Common myeloid progenitor, CD34-positive (primary cell): ENCODE data around the gene ZBTB9. TPM values are rescaled to one million over a fixed set of nuclear protein-coding genes. Genes with fewer than 3 reads are reported as not detected.

Experiments
- CTCF ChIA-PET: fragments of 350-600 bp; sonication (Branson Sonifier 250); formaldehyde crosslinking; loops from one replicate; lab custom pipeline; 2021; ENCODE audit warnings: antibody characterized with exemption; lab: Charles Lee
- POLR2A ChIA-PET: fragments of 350-600 bp; sonication (Branson Sonifier 250); formaldehyde crosslinking; loops from one replicate; lab custom pipeline; 2021; ENCODE audit warnings: antibody characterized with exemption; lab: Charles Lee
- DNase-seq, 3 donors: peaks; one replicate each; pipeline versions ENCODE4 v3.0.0 to v3.0.0-alpha.2; 2013
- H3K27ac ChIP-seq, 2 experiments: 1 replicate in 1 of 2; 2 replicates in 1 of 2; pipeline ENCODE4 v1.7.0; 2013; ENCODE audit warnings: inconsistent platforms in 2 of 2, low read length in 2 of 2, mild to moderate bottlenecking in 2 of 2, low read depth in 1 of 2, moderate library complexity in 1 of 2; ENCODE audit not compliant: severe bottlenecking in 2 of 2, insufficient read depth in 1 of 2, poor library complexity in 1 of 2
- H3K27me3 ChIP-seq, 5 experiments: replicated peaks in 2 of 5; 1 replicate in 3 of 5; 2 replicates in 2 of 5; pipeline versions ENCODE4 v1.6.1 to v1.7.0; 2013; ENCODE audit warnings: low read length in 4 of 5, mild to moderate bottlenecking in 2 of 5, moderate library complexity in 2 of 5, inconsistent platforms in 1 of 5; ENCODE audit not compliant: insufficient read depth in 5 of 5, control insufficient read depth in 4 of 5
- H3K36me3 ChIP-seq, 4 experiments: 1 replicate in 2 of 4; 2 replicates in 2 of 4; pipeline versions ENCODE4 v1.6.1 to v1.7.0; 2013; ENCODE audit warnings: low read length in 3 of 4, control low read depth in 1 of 4, mild to moderate bottlenecking in 1 of 4; ENCODE audit not compliant: control insufficient read depth in 4 of 4, insufficient read depth in 4 of 4
- H3K4me1 ChIP-seq, 4 experiments: 1 replicate in 3 of 4; 2 replicates in 1 of 4; pipeline versions ENCODE4 v1.6.1 to v1.7.1; 2013; ENCODE audit warnings: low read length in 3 of 4, mild to moderate bottlenecking in 3 of 4, control low read depth in 1 of 4, inconsistent platforms in 1 of 4, moderate library complexity in 1 of 4; ENCODE audit not compliant: control insufficient read depth in 4 of 4, insufficient read depth in 4 of 4; ENCODE audit errors: control extremely low read depth in 1 of 4
- H3K4me3 ChIP-seq, 7 experiments: 1 replicate in 4 of 7; 2 replicates in 3 of 7; pipeline versions ENCODE4 v1.5.1 to v1.7.0; 2013; ENCODE audit warnings: mild to moderate bottlenecking in 7 of 7, low read length in 6 of 7, moderate library complexity in 6 of 7, inconsistent platforms in 2 of 7, low read depth in 2 of 7, control low read depth in 1 of 7; ENCODE audit not compliant: insufficient read depth in 4 of 7, control insufficient read depth in 1 of 7; ENCODE audit errors: extremely low read depth in 1 of 7
- H3K9me3 ChIP-seq, 5 experiments: 1 replicate in 4 of 5; 2 replicates in 1 of 5; pipeline versions ENCODE4 v1.6.1 to v1.7.1; 2013; ENCODE audit warnings: low read length in 4 of 5, mild to moderate bottlenecking in 2 of 5, inconsistent platforms in 1 of 5, low read depth in 1 of 5, moderate library complexity in 1 of 5; ENCODE audit not compliant: control insufficient read depth in 4 of 5, insufficient read depth in 2 of 5; ENCODE audit errors: control extremely low read depth in 1 of 5
- WGBS: methylation state at CpG from one replicate; pipeline ENCODE4 v1.1.5; 2013; ENCODE audit not compliant: insufficient coverage; 5-methylcytosine and 5-hydroxymethylcytosine counted together
- polyA plus RNA-seq: library from polyadenylated mRNA; unstranded; fragments of 120-200 nt; gene quantifications from one replicate; pipeline ENCODE4 v1.2.1, GENCODE V29; 2013

Gene ZBTB9
- 1.9 TPM for polyA plus RNA-seq

GRCh38 chr6:33454009-33454946, at the start of gene ZBTB9:
TSS of gene ZBTB9 (plus strand) at chr6:33454576. CDS start at chr6:33455101, 525 bp downstream.
- POLR2A ChIA-PET, result no interaction called here
- H3K4me1 ChIP-seq, result peaks cover 5 to 24% (median 20%) of the 10 kb centered on the region in 4 experiments
- 0% methylated on average over 46 of the region's 65 CpGs for WGBS

GRCh38 chr6:33404884-33405283, 49.5 kb upstream of the ZBTB9 start:
- peaks cover 6 to 56% (median 31%) of the 10 kb centered on the region in 4 experiments for H3K36me3 ChIP-seq
- no peaks in the 10 kb centered on the region for H3K9me3 ChIP-seq
- no peak overlapping the region for H3K4me3 ChIP-seq
- no peak overlapping the region for H3K27ac ChIP-seq
- ChIA-PET POLR2A (no interaction called here), CTCF (interaction anchor here (1.0 to 2.1 kb wide), 4 partner anchors 10 to 125 kb away, joined by 3 to 10 read pairs (median 4); no protein-coding TSS in a partner anchor)
- peaks cover 0 to 10% (median 6%) of the 10 kb centered on the region in 4 experiments for H3K4me1 ChIP-seq
- 98% methylated on average over 17 of the region's 17 CpGs for WGBS
- H3K27me3 ChIP-seq, result no peaks in the 10 kb centered on the region
- DNase-seq, result no peak

More at GRCh38 chr6:33454009-33454946, at the start of gene ZBTB9:
- Histone ChIP-seq H3K36me3 (peaks cover 2 to 28% (median 12%) of the 10 kb centered on the region in 4 experiments), H3K27me3 (no peaks in the 10 kb centered on the region), H3K27ac (peak within 1 kb of the TSS; percentile 50 to 86), H3K9me3 (no peaks in the 10 kb centered on the region), H3K4me3 (peak within 1 kb of the TSS; percentile 80 to 96 (median 90))
- CTCF ChIA-PET, result interaction anchor here (0.7 to 1.4 kb wide), 4 partner anchors 17 to 125 kb away, joined by 3 to 5 read pairs (median 3); partner anchors contain the start of gene CUTA
- peak; percentile 89 to 95 (median 95) for DNase-seq

- Histone ChIP-seq H3K27ac (no peak overlapping the region), H3K4me1 (peaks cover 0 to 11% (median 7%) of the 10 kb centered on the region in 4 experiments), H3K36me3 (peaks cover 6 to 56% (median 31%) of the 10 kb centered on the region in 4 experiments), H3K27me3 (no peaks in the 10 kb centered on the region), H3K4me3 (no peak overlapping the region), H3K9me3 (no peaks in the 10 kb centered on the region)
- ChIA-PET CTCF (interaction anchor here (1.0 to 2.1 kb wide), 7 partner anchors 10 to 126 kb away, joined by 3 to 10 read pairs (median 4); no protein-coding TSS in a partner anchor), POLR2A (no interaction called here)
- no peak for DNase-seq
- 90% methylated on average over 15 of the region's 15 CpGs for WGBS
Observed at GRCh38 chr6:33405386-33405940, 48.9 kb upstream of the ZBTB9 start.

GRCh38 chr6:33406126-33406525, 48.2 kb upstream of the ZBTB9 start:
- ChIA-PET CTCF (interaction anchor here (1.0 to 1.7 kb wide), 5 partner anchors 15 to 126 kb away, joined by 3 to 4 read pairs (median 4); no protein-coding TSS in a partner anchor), POLR2A (no interaction called here)
- Histone ChIP-seq H3K4me1 (peaks cover 0 to 11% (median 7%) of the 10 kb centered on the region in 4 experiments), H3K9me3 (no peaks in the 10 kb centered on the region), H3K4me3 (no peak overlapping the region), H3K36me3 (peaks cover 6 to 56% (median 31%) of the 10 kb centered on the region in 4 experiments), H3K27me3 (no peaks in the 10 kb centered on the region), H3K27ac (no peak overlapping the region)
- DNase-seq, result no peak
- 99% methylated on average over 13 of the region's 17 CpGs for WGBS

- peak overlapping the region in 1 of 2 experiments; percentile 7 for H3K27ac ChIP-seq
- H3K36me3 ChIP-seq, result peaks cover 6 to 54% (median 31%) of the 10 kb centered on the region in 4 experiments
- WGBS, result 89% methylated on average over 4 of the region's 5 CpGs
- no peaks in the 10 kb centered on the region for H3K9me3 ChIP-seq
- peaks cover 4 to 22% (median 15%) of the 10 kb centered on the region in 4 experiments for H3K4me1 ChIP-seq
- ChIA-PET POLR2A (interaction anchor here (0.6 kb wide), 1 partner anchor 40 kb away, joined by 4 read pairs; no protein-coding TSS in a partner anchor), CTCF (interaction anchor here (0.5 to 2.6 kb wide), 13 partner anchors 10 to 157 kb away, joined by 3 to 18 read pairs (median 3); partner anchors contain the start of gene B3GALT4)
- no peak overlapping the region for H3K4me3 ChIP-seq
- H3K27me3 ChIP-seq, result no peaks in the 10 kb centered on the region
- DNase-seq, result peak; percentile 66 to 85 (median 75)
Observed at GRCh38 chr6:33407132-33407718, 47.2 kb upstream of the ZBTB9 start.

- POLR2A ChIA-PET, result interaction anchor here (1.1 kb wide), 1 partner anchor 139 kb away, joined by 4 read pairs; the partner anchor contains the start of genes RPS18 and VPS52
- no peaks in the 10 kb centered on the region for H3K27me3 ChIP-seq
- peaks cover 5 to 58% (median 35%) of the 10 kb centered on the region in 4 experiments for H3K36me3 ChIP-seq
- CTCF ChIA-PET, result interaction anchor here (0.5 to 1.2 kb wide), 3 partner anchors 15 to 159 kb away, joined by 3 to 4 read pairs (median 3); no protein-coding TSS in a partner anchor
- no peaks in the 10 kb centered on the region for H3K9me3 ChIP-seq
- H3K4me3 ChIP-seq, result peak overlapping the region; percentile 59 to 90 (median 85)
- H3K4me1 ChIP-seq, result peaks cover 4 to 26% (median 19%) of the 10 kb centered on the region in 4 experiments
- 0% methylated on average over 33 of the region's 65 CpGs for WGBS
- peak overlapping the region; percentile 59 to 92 for H3K27ac ChIP-seq
- DNase-seq, result peak; percentile 97 to 99 (median 99)
Observed at GRCh38 chr6:33410050-33410710, 44.2 kb upstream of the ZBTB9 start.
